CD4-positive, alpha-beta T cell treated with Interleukin-15 for 4 hours (primary cell): ENCODE data around the gene TENT4B.

Experiments used
- DNase-seq: peaks from one replicate; pipeline ENCODE4 v3.0.0-alpha.2; 2020; ENCODE audit warnings: low spot score

The TENT4B gene

GRCh38 chr16:50271148-50272041 lies 118.3 kb downstream of the TENT4B start:
- DNase-seq = no peak

- no peak for DNase-seq
Observed at GRCh38 chr16:50272111-50272571, 119.0 kb downstream of the TENT4B start.

- DNase-seq = no peak
Observed at GRCh38 chr16:50272687-50273381, 119.7 kb downstream of the TENT4B start.

DNA sequence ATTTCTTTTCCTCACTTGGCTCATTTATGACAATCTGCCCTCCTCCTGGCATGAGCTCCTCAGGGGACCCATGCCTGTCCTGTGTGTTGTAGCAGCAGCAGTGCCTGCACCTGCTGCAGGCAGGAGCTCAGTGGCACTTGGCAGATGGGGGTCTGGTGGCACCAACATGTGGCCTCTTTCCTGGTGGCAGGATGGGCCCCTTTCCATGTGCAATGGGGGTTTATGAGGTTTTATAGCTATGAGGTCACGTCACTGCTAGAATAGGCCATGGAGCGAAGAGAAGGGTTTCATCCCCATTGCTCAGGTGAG lies 120.2 kb downstream of the TENT4B start:
- DNase-seq = no peak

- DNase-seq = peak; percentile 45
Observed at GRCh38 chr16:50273888-50274325, 120.8 kb downstream of the TENT4B start.

DNA sequence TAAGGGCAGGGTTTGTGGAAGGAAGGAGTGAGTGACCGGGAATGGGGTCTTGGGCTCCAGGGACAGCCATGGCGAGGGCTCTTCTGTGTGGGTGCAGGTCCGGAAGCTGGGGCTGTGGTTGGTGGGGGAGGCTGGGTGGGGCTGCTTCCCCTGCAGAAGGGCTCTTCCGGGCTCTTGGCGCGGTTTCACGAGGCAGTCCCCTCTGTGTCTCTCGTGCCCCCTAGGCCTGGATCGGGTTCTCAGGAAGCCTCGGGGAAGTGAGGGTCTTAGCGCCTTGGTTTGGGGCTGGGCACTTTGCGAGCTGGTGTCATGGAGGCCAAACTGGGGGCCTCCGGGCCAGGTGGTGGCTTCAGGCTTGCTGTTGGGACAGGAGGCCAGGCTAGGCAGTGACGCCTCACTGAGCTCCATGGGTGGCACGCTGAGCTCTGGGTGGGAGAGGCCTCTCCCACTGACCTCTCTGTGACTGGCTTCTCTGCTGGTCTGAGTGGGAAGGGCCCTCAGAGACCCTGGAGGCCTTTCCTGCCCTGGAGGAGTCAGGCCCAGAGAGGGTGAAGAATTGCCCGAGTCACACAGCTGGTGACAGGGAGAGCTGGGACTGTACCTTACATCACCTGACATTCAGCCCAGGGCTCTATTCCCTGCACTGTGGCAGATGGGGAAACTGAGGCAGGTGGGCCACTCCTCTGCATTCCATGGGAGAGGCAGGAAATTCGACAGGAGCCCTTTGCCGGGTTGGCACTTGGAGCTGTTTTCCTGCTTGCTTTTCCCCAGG lies 121.4 kb downstream of the TENT4B start:
- peak; percentile 57 for DNase-seq

- no peak for DNase-seq
Observed at GRCh38 chr16:50275098-50275415, 122.0 kb downstream of the TENT4B start.

GRCh38 chr16:50275428-50276325 lies 122.6 kb downstream of the TENT4B start:
- no peak for DNase-seq

- DNase-seq = no peak
Observed at GRCh38 chr16:50276326-50276640, 123.2 kb downstream of the TENT4B start.

DNA sequence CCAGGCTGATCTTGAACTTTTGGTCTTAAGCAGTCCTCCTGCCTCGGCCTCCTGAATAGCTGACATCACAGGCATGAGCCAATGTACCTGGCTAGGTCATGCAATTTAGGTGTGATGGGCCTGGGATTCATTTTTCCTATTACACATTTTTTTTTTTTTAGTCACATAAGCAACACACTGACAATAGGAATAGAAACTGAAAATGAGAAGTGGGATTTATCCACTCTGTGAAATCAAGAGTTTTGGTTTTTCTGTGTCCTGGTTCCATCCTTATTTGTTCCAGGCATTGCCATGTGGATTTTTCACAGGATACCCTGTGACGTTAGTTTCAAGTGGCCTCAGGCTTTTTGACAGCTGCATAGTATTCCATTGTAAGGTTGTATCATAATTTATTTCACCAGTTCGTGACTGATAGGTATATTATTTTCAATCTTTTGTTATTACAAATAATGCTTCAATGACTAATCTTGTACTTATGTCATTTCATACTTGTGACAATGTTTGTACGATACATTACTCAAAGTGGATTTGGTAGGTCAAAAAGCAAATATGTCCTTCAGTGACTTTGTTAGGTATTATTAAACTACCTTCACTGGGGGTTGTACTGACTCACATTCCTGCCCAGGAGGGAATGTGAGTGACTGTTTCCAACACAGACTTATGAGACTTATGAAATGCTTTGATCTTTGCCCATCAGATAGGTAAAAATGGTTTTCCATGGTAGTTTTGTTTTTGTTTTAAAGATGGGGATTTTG lies 123.9 kb downstream of the TENT4B start:
- DNase-seq = peak; percentile 40

DNA sequence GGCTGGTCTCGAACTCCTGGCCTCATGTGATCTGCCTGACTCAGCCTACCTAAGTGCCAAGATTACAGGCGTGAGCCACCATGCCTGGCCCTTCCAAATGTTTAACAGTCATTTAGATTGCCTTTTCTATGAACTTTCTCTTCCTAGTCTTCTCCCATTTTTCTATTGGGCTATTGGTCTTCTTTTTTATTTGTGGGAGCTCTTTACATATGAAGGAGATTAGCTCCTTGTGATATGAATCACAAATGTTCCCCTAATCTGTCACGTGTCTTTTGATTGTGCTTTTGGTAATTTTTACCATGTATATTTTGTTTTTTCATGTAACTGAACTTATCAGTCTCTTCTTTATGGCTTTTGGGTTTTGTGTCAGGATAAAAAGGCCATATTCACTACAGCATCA lies 125.1 kb downstream of the TENT4B start:
- no peak for DNase-seq

GRCh38 chr16:50279504-50279865 lies 126.4 kb downstream of the TENT4B start:
- DNase-seq = no peak

DNA sequence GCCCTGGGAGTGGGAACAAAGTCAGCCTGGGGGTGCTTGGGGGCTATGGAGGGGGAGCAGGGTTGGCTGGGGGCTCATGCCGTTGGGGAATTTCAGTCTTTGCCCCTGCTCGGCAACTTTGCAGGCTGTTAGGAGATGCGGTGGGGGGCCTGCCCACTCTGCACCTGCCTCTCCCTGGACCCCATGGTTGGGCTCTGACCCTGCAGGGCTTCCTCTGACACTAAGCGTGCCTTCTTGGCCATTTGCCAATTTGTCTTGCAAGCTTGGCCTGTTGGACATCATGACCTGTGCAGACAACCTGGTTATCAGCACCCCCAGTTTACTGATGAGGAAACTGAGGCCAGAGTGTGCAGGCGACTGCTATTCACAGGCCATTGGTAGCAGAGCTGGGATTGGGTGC lies 127.8 kb downstream of the TENT4B start:
- no peak for DNase-seq
